GM12872 (cell line): ENCODE measurements around the gene CENPP.

ENCODE experiments used
- CTCF ChIP-seq: IDR thresholded peaks from 3 replicates; pipeline ENCODE4 v1.5.1; 2011; ENCODE audit warnings: low read depth, mild to moderate bottlenecking, low read length, moderate library complexity; ENCODE audit not compliant: insufficient read depth

The CENPP gene

DNA sequence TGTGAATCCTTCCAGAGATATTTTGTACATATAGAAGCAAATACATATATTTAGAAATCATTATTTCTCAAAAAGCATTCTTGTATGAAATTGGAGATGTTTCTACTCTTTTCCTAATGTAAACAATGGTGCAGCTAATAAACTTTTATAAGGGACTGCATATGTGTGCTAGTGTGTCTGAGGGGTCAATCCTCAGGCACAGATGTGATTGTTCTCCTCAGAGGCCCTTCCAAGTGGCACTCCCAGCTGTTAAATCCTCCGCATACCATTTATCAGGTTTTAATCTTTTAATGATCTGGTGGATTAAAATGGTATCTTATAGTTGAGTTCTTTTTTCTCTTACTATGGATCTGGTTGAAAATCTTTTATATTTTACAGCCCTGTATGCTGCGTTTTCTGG, 104.1 kb downstream of the CENPP start:
- TF ChIP-seq CTCF = no peak

DNA sequence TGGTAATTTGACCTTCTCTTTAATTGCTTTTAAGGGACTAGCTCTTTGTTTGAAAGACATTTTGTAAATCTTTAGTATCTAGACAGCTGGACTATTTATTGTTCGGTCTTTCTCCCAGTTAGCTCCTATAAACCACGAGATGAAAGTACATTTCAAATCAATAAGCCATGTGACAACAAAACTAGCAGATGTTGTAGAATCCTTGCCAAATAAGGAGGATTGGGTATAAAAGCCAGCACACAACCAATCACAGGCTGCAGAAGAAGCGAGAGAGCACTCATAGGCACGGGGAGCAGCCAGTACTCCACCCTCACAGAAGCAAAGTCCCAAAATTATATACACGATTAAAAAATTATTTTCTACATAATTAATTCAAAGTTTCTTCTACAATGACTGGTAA, 106.6 kb downstream of the CENPP start:
- no peak for TF ChIP-seq CTCF

DNA sequence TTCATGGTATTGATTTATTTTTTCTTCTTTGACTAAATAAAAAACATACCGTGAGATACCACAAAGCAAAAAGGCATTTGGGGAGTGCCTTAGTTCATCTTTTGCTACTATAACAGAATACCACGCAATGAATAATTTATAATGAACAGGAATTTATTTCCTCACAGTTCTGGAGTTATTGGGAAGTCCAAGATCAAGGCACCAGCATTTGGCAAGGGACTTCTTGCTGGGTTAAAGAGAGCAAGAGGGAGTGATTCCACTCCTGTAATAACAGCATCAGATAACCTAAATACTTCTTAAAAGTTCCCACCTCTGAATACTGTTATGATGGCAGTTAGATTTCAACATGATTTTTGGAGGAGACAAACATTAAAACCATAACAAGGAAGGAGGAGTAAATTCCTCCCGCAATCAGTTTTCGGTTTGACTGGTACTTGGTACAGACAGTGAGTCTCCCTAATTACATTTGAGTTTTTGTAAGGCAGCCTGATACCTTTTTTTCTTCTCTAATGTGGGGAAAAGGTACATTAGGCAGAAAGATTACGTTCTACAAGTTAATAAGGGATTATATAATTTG, 107.3 kb downstream of the CENPP start:
- TF ChIP-seq CTCF = no peak

- no peak for TF ChIP-seq CTCF
Observed at GRCh38 chr9:92435263-92435662, 109.5 kb downstream of the CENPP start.

GRCh38 chr9:92438900-92439526, 113.3 kb downstream of the CENPP start:
- no peak for TF ChIP-seq CTCF

DNA sequence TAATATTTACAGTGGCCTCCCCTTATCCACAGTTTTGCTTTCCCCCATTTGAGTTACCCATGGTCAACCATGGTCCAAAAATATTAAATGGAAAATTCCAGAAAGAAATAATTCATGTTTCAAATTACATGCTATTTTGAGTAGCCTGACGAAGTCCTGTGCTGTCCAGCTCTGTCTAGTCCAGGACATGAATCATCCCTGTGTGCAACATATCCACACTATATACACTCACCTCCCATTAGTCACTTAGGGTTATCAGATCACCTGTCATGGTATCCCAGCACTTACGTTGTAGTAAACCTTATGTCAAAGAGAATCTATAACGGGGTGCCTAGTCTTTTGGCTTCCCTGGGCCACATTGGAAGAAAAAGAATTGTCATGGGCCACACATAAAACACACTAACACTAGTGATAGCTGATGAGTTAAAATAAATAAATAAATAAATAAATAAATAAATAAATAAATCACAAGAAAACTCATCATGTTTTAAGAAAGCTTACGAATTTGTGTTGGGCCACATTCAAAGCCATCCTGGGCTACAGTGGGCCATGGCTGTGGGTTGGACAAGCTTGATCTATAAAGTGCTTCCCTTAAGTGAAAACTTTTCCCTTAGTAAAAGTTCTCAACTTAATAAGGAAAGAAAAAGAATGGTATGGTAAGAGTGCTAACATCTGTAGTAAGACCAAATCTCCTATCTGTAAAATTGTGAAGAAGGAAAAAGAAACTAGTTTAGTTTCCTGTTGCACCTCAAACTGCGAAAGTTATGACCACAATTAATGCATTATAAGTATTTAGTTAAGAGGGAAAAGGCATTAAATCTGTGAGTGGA, 114.4 kb downstream of the CENPP start:
- no peak for TF ChIP-seq CTCF

- TF ChIP-seq CTCF = no peak
Observed at GRCh38 chr9:92440751-92441046, 114.9 kb downstream of the CENPP start.
